Type B pancreatic cell (in vitro differentiated cells): ENCODE measurements around the gene RHNO1. TPM values are rescaled to one million over a fixed set of nuclear protein-coding genes. Genes with fewer than 3 reads are reported as not detected.
"Not testable (repeated sequence)": the region's sequence is repeated elsewhere in the genome, so short reads cannot be mapped to it uniquely, and the experiment has no call there.

Experiments used
- DNase-seq: peaks from one replicate; pipeline ENCODE4 v3.0.0; 2021; ENCODE audit warnings: mixed read lengths; ENCODE audit not compliant: unreplicated experiment; ENCODE audit errors: extremely low spot score
- H3K27ac Mint-ChIP-seq: 2 replicates; pipeline ENCODE4 v1.8.0; 2021; ENCODE audit warnings: mild to moderate bottlenecking, mixed read lengths
- H3K27me3 Mint-ChIP-seq: 2 replicates; pipeline ENCODE4 v1.8.0; 2021; ENCODE audit warnings: mixed read lengths
- H3K36me3 Mint-ChIP-seq: 2 replicates; pipeline ENCODE4 v1.8.0; 2021; ENCODE audit warnings: mixed read lengths
- H3K4me1 Mint-ChIP-seq: one replicate; pipeline ENCODE4 v1.8.0; 2021; ENCODE audit warnings: mixed read lengths; ENCODE audit not compliant: unreplicated experiment
- H3K4me3 Mint-ChIP-seq: 2 replicates; pipeline ENCODE4 v1.8.0; 2021; ENCODE audit warnings: mild to moderate bottlenecking, mixed read lengths
- H3K9me3 Mint-ChIP-seq: 2 replicates; pipeline ENCODE4 v1.8.0; 2021; ENCODE audit warnings: mixed read lengths
- CTCF ChIP-seq: fragments of 200-600 bp; sonication (generic); conservative IDR thresholded peaks from 2 replicates; pipeline ENCODE4 v1.5.0; 2021; ENCODE audit warnings: antibody characterized with exemption, mild to moderate bottlenecking
- total RNA-seq: library from RNA; stranded (reverse); gene quantifications from 2 replicates; pipeline ENCODE4 v1.2.1, GENCODE V29; 2021; ENCODE audit warnings: low replicate concordance

RHNO1 gene
- total RNA-seq, 1 donor from 2014 or later, result 46.8 TPM

GRCh38 chr12:2860170-2860569, 16.9 kb upstream of the RHNO1 start:
- no peak overlapping the region for H3K27ac Mint-ChIP-seq
- H3K4me3 Mint-ChIP-seq, result no peak overlapping the region
- TF ChIP-seq CTCF, result no peak
- peaks cover 10% of the 10 kb centered on the region for H3K4me1 Mint-ChIP-seq
- no peaks in the 10 kb centered on the region for H3K9me3 Mint-ChIP-seq
- no peaks in the 10 kb centered on the region for H3K27me3 Mint-ChIP-seq
- peaks cover 31% of the 10 kb centered on the region for H3K36me3 Mint-ChIP-seq
- no peak for DNase-seq

DNA sequence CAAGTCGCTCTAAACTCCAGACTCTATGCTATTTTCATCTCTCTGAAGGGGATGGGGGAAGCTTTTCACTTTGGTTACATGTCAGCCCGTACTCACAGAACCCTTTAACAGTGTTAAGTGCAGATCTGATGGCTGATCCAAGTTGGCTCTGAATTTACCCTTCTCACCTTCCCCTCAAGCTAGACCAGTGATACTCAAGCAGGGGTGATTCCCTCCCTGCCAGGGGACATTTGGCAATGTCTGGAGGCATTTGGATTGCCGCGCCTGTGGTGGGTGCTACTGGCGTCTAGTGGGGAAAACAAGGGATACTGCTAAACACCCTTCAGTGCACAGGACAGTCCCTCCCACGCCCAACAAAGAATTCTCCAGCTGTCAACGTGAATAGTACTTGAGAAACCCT, 14.1 kb upstream of the RHNO1 start:
- Mint-ChIP-seq H3K27me3 (no peaks in the 10 kb centered on the region), H3K27ac (no peak overlapping the region), H3K9me3 (no peaks in the 10 kb centered on the region), H3K4me3 (no peak overlapping the region), H3K4me1 (no peaks in the 10 kb centered on the region), H3K36me3 (peaks cover 34% of the 10 kb centered on the region)
- DNase-seq, result no peak
- no peak for TF ChIP-seq CTCF

- H3K4me1 Mint-ChIP-seq, H3K27ac Mint-ChIP-seq, DNase-seq, H3K9me3 Mint-ChIP-seq, H3K4me3 Mint-ChIP-seq, H3K27me3 Mint-ChIP-seq: not testable (repeated sequence)
- peaks cover 37% of the 10 kb centered on the region for H3K36me3 Mint-ChIP-seq
Observed at GRCh38 chr12:2863402-2863801, 13.6 kb upstream of the RHNO1 start.

DNA sequence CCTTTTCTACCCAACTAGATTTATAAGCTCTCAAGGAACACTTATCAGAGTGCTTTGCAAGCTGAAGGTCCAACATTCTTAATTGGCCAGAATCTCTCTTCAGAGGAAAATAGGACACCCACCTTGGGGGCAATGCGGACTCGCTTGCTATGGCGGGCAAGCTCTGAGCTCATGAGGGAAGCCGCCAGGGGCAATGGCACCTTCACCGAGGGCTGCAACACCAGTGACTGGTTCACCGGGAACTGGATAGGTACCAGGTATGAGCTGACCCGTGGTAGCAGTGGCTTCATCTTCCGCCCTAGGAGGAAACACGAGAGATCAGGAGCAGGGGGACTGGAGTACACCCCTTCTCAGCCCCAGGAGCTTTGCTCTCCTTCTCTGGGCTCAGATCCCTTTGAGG, 12.8 kb upstream of the RHNO1 start:
- no peak overlapping the region for H3K4me3 Mint-ChIP-seq
- no peaks in the 10 kb centered on the region for H3K27me3 Mint-ChIP-seq
- DNase-seq, result no peak
- no peaks in the 10 kb centered on the region for H3K4me1 Mint-ChIP-seq
- H3K36me3 Mint-ChIP-seq, result peaks cover 35% of the 10 kb centered on the region
- no peak overlapping the region for H3K27ac Mint-ChIP-seq
- H3K9me3 Mint-ChIP-seq, result no peaks in the 10 kb centered on the region
- no peak for TF ChIP-seq CTCF

- peaks cover 14% of the 10 kb centered on the region for H3K36me3 Mint-ChIP-seq
- H3K27ac Mint-ChIP-seq, H3K4me1 Mint-ChIP-seq, H3K9me3 Mint-ChIP-seq, H3K27me3 Mint-ChIP-seq, H3K4me3 Mint-ChIP-seq, DNase-seq: not testable (repeated sequence)
Observed at GRCh38 chr12:2868986-2869632, 7.9 kb upstream of the RHNO1 start.

DNA sequence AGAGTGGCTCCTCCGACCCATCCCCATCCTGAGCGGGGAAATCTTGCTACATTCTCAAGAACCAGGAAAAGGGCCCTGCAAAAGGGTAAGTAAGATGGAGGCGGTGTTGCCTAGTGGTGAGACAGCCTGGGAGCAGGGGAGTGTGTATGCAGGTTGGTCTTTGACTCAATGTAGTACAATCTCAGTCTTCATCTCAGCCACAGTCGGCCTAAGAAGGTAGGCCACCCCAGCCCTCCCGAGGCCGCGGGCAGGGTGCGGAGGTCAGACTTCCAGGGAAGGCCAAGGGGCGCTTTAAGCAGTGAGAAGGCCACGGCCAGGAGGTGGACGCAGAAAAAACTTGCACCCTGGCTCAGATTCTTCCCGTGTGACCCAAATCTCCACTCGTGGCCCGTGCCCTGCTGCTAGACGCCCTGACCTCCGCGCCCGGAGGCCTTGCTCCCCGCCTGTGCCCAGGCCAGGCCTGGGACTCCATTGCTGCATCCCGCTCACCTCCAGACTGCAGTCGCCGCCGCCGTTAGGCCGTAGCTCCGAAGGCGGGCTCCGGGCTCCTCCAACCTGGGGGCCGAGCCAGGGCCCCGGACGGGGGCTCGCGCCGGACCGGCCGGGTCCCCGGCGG, 484 bp upstream of the RHNO1 start:
- TF ChIP-seq CTCF, result no peak
- Mint-ChIP-seq H3K27me3 (no peaks in the 10 kb centered on the region), H3K9me3 (no peaks in the 10 kb centered on the region), H3K36me3 (peaks cover 24% of the 10 kb centered on the region), H3K4me3 (peak overlapping the region; percentile 82), H3K27ac (peak overlapping the region; percentile 62), H3K4me1 (peaks cover 13% of the 10 kb centered on the region)
- no peak for DNase-seq
